HepG2 (cell line): ENCODE data around the gene MRPL27. TPM values are rescaled to one million over a fixed set of nuclear protein-coding genes. Genes with fewer than 3 reads are reported as not detected.
A peak's percentile ranks its signal among the peaks of the same experiment; 100 is the strongest.

Experiments used
- ATAC-seq: fragments of 200-7000 bp; cut with Tn5 transposase; 3 replicates; pipeline ENCODE4 v1.9.1; 2020; ENCODE audit warnings: mild to moderate bottlenecking, moderate library complexity
- BruUV-seq: library from RNA; stranded (reverse); fragments of 400-500 nt; replicated peaks from 2 replicates; lab custom pipeline; 2021; lab: Mats Ljungman, UMichigan
- CTCF ChIA-PET: fragments of 300-600 bp; formaldehyde crosslinking; extraction: SDS; loops from one replicate; lab custom pipeline; 2021; ENCODE audit warnings: low total read pairs, inconsistent platforms, low intra/inter-chr PET ratio; lab: Yijun Ruan, JAX
- POLR2A ChIA-PET: fragments of 350-600 bp; sonication (Branson Sonifier 250); formaldehyde crosslinking; loops from one replicate; lab custom pipeline; 2020; ENCODE audit warnings: antibody characterized with exemption, inconsistent platforms; lab: Yijun Ruan, JAX
- DNase-seq: peaks from one replicate; pipeline ENCODE4 v3.0.0-alpha.2; 2015; ENCODE audit warnings: low spot score
- FAIRE-seq: peaks from 3 replicates; lab custom pipeline; 2011; peaks lifted over from hg19 to GRCh38; lab: Jason Lieb, UNC
- H2AFZ ChIP-seq: one replicate; pipeline ENCODE4 v1.6.1; 2011; ENCODE audit warnings: low read length, inconsistent platforms
- H3K27ac ChIP-seq: fragments of 300-600 bp; 3 replicates; pipeline ENCODE4 v1.8.0; 2011; ENCODE audit warnings: mixed run types, mild to moderate bottlenecking, mixed read lengths, low read length, inconsistent platforms; ENCODE audit not compliant: insufficient read depth; ENCODE audit errors: extremely low read length
- H3K27me3 ChIP-seq, 2 experiments: fragments of 200-600 bp in 1 of 2; 2 replicates in 1 of 2; 3 replicates in 1 of 2; pipeline versions ENCODE4 v1.6.0 to v1.8.0; 2011; ENCODE audit warnings: low read length in 2 of 2, mild to moderate bottlenecking in 2 of 2, moderate library complexity in 2 of 2, inconsistent platforms in 1 of 2; ENCODE audit not compliant: insufficient read depth in 2 of 2, control insufficient read depth in 1 of 2
- H3K36me3 ChIP-seq, 2 experiments: fragments of 200-600 bp in 1 of 2; replicated peaks in 1 of 2; 2 replicates in 1 of 2; 3 replicates in 1 of 2; pipeline versions ENCODE4 v1.5.1 to v1.8.0; 2011; ENCODE audit warnings: low read length in 2 of 2, inconsistent platforms in 1 of 2; ENCODE audit not compliant: insufficient read depth in 2 of 2, control insufficient read depth in 1 of 2
- H3K4me1 ChIP-seq: 2 replicates; pipeline ENCODE4 v1.5.1; 2012; ENCODE audit warnings: low read length, inconsistent platforms; ENCODE audit not compliant: insufficient read depth
- H3K4me2 ChIP-seq: 2 replicates; pipeline ENCODE4 v1.6.0; 2011; ENCODE audit warnings: low read depth, low read length, inconsistent platforms
- H3K4me3 ChIP-seq, 3 experiments: fragments of 200-600 bp in 1 of 3; sonication (generic), shearing (Covaris generic) in 1 of 3; replicated peaks in 1 of 3; 2 replicates each; pipeline ENCODE4 v1.5.1; 2011 to 2016; ENCODE audit warnings: low read length in 3 of 3, inconsistent platforms in 2 of 3, low read depth in 2 of 3, mild to moderate bottlenecking in 2 of 3, control low read depth in 1 of 3, mixed read lengths in 1 of 3; ENCODE audit not compliant: insufficient read depth in 1 of 3
- H3K79me2 ChIP-seq: one replicate; pipeline ENCODE4 v1.6.1; 2011; ENCODE audit warnings: low read length, inconsistent platforms; ENCODE audit not compliant: insufficient read depth
- H3K9ac ChIP-seq: 2 replicates; pipeline ENCODE4 v1.6.0; 2011; ENCODE audit warnings: mild to moderate bottlenecking, low read depth, low read length, inconsistent platforms; ENCODE audit not compliant: insufficient read depth
- H3K9me3 ChIP-seq: 2 replicates; pipeline ENCODE4 v1.5.1; 2012; ENCODE audit warnings: mild to moderate bottlenecking, low read length
- H4K20me1 ChIP-seq: 2 replicates; pipeline ENCODE4 v1.6.0; 2011; ENCODE audit warnings: inconsistent platforms, mild to moderate bottlenecking, low read length, moderate library complexity; ENCODE audit not compliant: insufficient read depth
- CEBPG ChIP-seq: IDR thresholded peaks from 2 replicates; pipeline ENCODE4 v1.6.1; 2016
- DNMT3B ChIP-seq: conservative IDR thresholded peaks from 2 replicates; pipeline ENCODE4 v1.6.1; 2016; ENCODE audit warnings: missing biosample characterization, control low read depth
- HNF4A ChIP-seq: sonication (generic); formaldehyde crosslinking; IDR thresholded peaks from 2 replicates; pipeline ENCODE4 v1.4.0; 2020; ENCODE audit warnings: missing genetic modification reagents
- NR2F6 ChIP-seq, 2 experiments: IDR thresholded peaks; 2 replicates each; pipeline ENCODE4 v1.6.1; 2016; ENCODE audit warnings: antibody characterized with exemption in 1 of 2, mild to moderate bottlenecking in 1 of 2
- PCBP2 ChIP-seq: fragments of 200-400 bp; formaldehyde crosslinking; optimal IDR thresholded peaks from 2 replicates; pipeline ENCODE3; 2018; ENCODE audit warnings: low read length, low read depth; ENCODE audit not compliant: poor library complexity, severe bottlenecking
- RARA ChIP-seq: IDR thresholded peaks from 2 replicates; pipeline ENCODE4 v1.6.1; 2016; ENCODE audit warnings: missing genetic modification reagents, missing compliant biosample characterization
- RELA ChIP-seq: sonication (generic); formaldehyde crosslinking; IDR thresholded peaks from 2 replicates; pipeline ENCODE4 v1.4.0; 2020; ENCODE audit warnings: missing genetic modification reagents
- SP4 ChIP-seq: sonication (generic); formaldehyde crosslinking; IDR thresholded peaks from 2 replicates; pipeline ENCODE4 v1.8.1; 2023; ENCODE audit warnings: mild to moderate bottlenecking, missing genetic modification reagents
- SRSF4 ChIP-seq: fragments of 200-400 bp; formaldehyde crosslinking; IDR thresholded peaks from one replicate; pipeline ENCODE4 v1.6.1; 2018; ENCODE audit warnings: mild to moderate bottlenecking, low read depth, low read length, moderate library complexity; ENCODE audit not compliant: poor library complexity, severe bottlenecking
- ZFP36L1 ChIP-seq: sonication (generic); formaldehyde crosslinking; IDR thresholded peaks from 2 replicates; pipeline ENCODE4 v1.8.0; 2022; ENCODE audit warnings: mild to moderate bottlenecking, missing genetic modification reagents, moderate library complexity
- ZNF280D ChIP-seq: sonication (generic); formaldehyde crosslinking; IDR thresholded peaks from 2 replicates; pipeline ENCODE4 v1.5.1; 2020; ENCODE audit warnings: mild to moderate bottlenecking, missing genetic modification reagents
- ZNF431 ChIP-seq: sonication (generic); formaldehyde crosslinking; IDR thresholded peaks from 2 replicates; pipeline ENCODE4 v1.9.0; 2022; ENCODE audit warnings: missing genetic modification reagents, low read depth, mild to moderate bottlenecking, borderline replicate concordance
- ZNF530 ChIP-seq: sonication (generic); formaldehyde crosslinking; IDR thresholded peaks from 2 replicates; pipeline ENCODE4 v1.5.0; 2020; ENCODE audit warnings: low read depth, mild to moderate bottlenecking, missing genetic modification reagents
- ZNF740 ChIP-seq: sonication (generic); formaldehyde crosslinking; IDR thresholded peaks from 2 replicates; pipeline ENCODE4 v1.4.0; 2020; ENCODE audit warnings: missing genetic modification reagents
- ZNF770 ChIP-seq: sonication (generic); formaldehyde crosslinking; IDR thresholded peaks from 2 replicates; pipeline ENCODE4 v1.5.0; 2020; ENCODE audit warnings: mild to moderate bottlenecking, missing genetic modification reagents
- ZNF784 ChIP-seq: sonication (generic); formaldehyde crosslinking; IDR thresholded peaks from 2 replicates; pipeline ENCODE4 v1.5.1; 2020; ENCODE audit warnings: missing genetic modification reagents, mild to moderate bottlenecking, borderline replicate concordance
- WGBS: methylation state at CpG from one replicate; pipeline ENCODE4 v1.1.6; 2017; ENCODE audit warnings: low lambda C conversion rate; 5-methylcytosine and 5-hydroxymethylcytosine counted together
- in situ Hi-C: cut with HindIII; loops from 2 replicates; pipeline ENCODE4 v1.10.0; 2017; ENCODE audit warnings: low pct_unique_long_range_greater_than_20kb; ENCODE audit not compliant: extremely low pct_ligation_motif_present
- intact Hi-C: fragments of 100-400 bp; cut with micrococcal nuclease; formaldehyde crosslinking; loops from one replicate; pipeline ENCODE4 v1.10.0; 2022; ENCODE audit not compliant: unreplicated experiment
- polyA plus RNA-seq, 8 experiments: library from polyadenylated mRNA; depleted of rRNA in 3 of 8; stranded (reverse) in 7 of 8; unstranded in 1 of 8; fragments of >200 nt; fragmentation: Illumina TruSeq in 4 of 8; extraction: Trizol in 4 of 8; gene quantifications; 2 replicates each; pipeline versions ENCODE4 v1.2.1 to v1.2.3, GENCODE V29; 2011 to 2016; ENCODE audit warnings: low read depth in 4 of 8, missing spikeins in 1 of 8, mixed read lengths in 1 of 8; ENCODE audit not compliant: insufficient read depth in 1 of 8
- total RNA-seq, 5 experiments: library from RNA; depleted of rRNA; stranded (reverse); fragments of >200 nt; fragmentation: Illumina TruSeq; extraction: Trizol; gene quantifications; 2 replicates each; pipeline ENCODE4 v1.2.3, GENCODE V29; 2016; ENCODE audit warnings: low read depth in 1 of 5

MRPL27 gene
- total and polyA plus RNA-seq, 2 of the 13 experiments (the other 11 are each of a cell fraction or from before 2014, with no cell fraction given) = 137 to 217 TPM

- TF ChIP-seq ZNF530 (CRISPR knock-in tag) = no peak
- TF ChIP-seq ZNF740 (CRISPR knock-in tag) = no peak
- peak; percentile 36; the same call in 1 of the 2 replicates for TF ChIP-seq CEBPG (CRISPR knock-in tag)
- TF ChIP-seq ZNF431 (CRISPR knock-in tag) = no peak
- TF ChIP-seq ZNF784 (CRISPR knock-in tag) = no peak
These were observed 49.8 kb upstream of the MRPL27 start (continued) for GRCh38 chr17:50422738-50423137.

- Histone ChIP-seq H3K4me3 (peak overlapping the region; percentile 29 to 61 (median 57); a peak in 5 of 6 replicates), H3K9ac (peak overlapping the region; percentile 47), H3K9me3 (no peaks in the 10 kb centered on the region), H3K4me1 (peaks cover 57% of the 10 kb centered on the region), H3K79me2 (peaks cover 2% of the 10 kb centered on the region), H3K36me3 (no peaks in the 10 kb centered on the region), H3K27ac (peak overlapping the region; percentile 58), H2AFZ (peak overlapping the region; percentile 38), H4K20me1 (no peaks in the 10 kb centered on the region), H3K4me2 (peak overlapping the region; percentile 75), H3K27me3 (no peaks in the 10 kb centered on the region; a peak in 1 of 5 replicates)
- intact Hi-C loops = no loop called here
- 27% methylated on average over 3 of the region's 3 CpGs for WGBS
- in situ Hi-C loops = no loop called here
- CTCF ChIA-PET = no interaction called here
- no peak for DNase-seq
- no peak for ATAC-seq
- no TSS peak for BruUV-seq
- FAIRE-seq = peak; percentile 34
- POLR2A ChIA-PET = interaction anchor here (1.1 to 3.6 kb wide), 2 partner anchors 8 to 24 kb away, joined by 5 to 29 read pairs; partner anchors contain the start of gene LRRC59
- TF ChIP-seq PCBP2 = no peak
- TF ChIP-seq DNMT3B (CRISPR knock-in tag) = no peak
- no peak for TF ChIP-seq RELA (CRISPR knock-in tag)
- 0 out of 2 replicates have a peak, but pooled peaks have one; percentile 44 for TF ChIP-seq ZNF280D (CRISPR knock-in tag)
- TF ChIP-seq ZNF770 (CRISPR knock-in tag) = peak; percentile 88
- TF ChIP-seq NR2F6 (IDR thresholded peaks at IDR 0.05) = no peak
- peak; percentile 53; the same call in 1 of the 2 replicates for TF ChIP-seq NR2F6 (CRISPR knock-in tag; IDR thresholded peaks at IDR 0.05)
- 0 out of 2 replicates have a peak, but pooled peaks have one; percentile 17 for TF ChIP-seq SP4 (CRISPR knock-in tag)
- no peak for TF ChIP-seq ZFP36L1
- peak; percentile 36; the same call in 1 of the 2 replicates for TF ChIP-seq RARA (CRISPR knock-in tag)
- no peak for TF ChIP-seq SRSF4
- peak; percentile 12; the same call in 1 of the 2 replicates for TF ChIP-seq HNF4A (CRISPR knock-in tag)
These were observed 48.5 kb upstream of the MRPL27 start for GRCh38 chr17:50421308-50422051.
